ENCODE measurements around the gene CFAP46.

Gene CFAP46

GRCh38 chr10:132916421-132916841, 25.9 kb downstream of the CFAP46 start:
- H3K4me3 ChIP-seq (ENCODE audit: low read depth in 1 of 2, low read length in 1 of 2), result no peak overlapping the region
- no peaks in the 10 kb centered on the region for H3K36me3 ChIP-seq
- H3K27ac ChIP-seq, result no peak overlapping the region
- H3K9me3 ChIP-seq, result no peaks in the 10 kb centered on the region
- peaks cover 6% of the 10 kb centered on the region for H3K27me3 ChIP-seq
- no peak for TF ChIP-seq CTCF (IDR thresholded peaks at IDR 0.05)
- no peaks in the 10 kb centered on the region for H3K4me1 ChIP-seq (ENCODE audit: control insufficient read depth in 1 of 2, insufficient read depth in 1 of 2, low read depth in 1 of 2, low read length in 1 of 2)

DNA sequence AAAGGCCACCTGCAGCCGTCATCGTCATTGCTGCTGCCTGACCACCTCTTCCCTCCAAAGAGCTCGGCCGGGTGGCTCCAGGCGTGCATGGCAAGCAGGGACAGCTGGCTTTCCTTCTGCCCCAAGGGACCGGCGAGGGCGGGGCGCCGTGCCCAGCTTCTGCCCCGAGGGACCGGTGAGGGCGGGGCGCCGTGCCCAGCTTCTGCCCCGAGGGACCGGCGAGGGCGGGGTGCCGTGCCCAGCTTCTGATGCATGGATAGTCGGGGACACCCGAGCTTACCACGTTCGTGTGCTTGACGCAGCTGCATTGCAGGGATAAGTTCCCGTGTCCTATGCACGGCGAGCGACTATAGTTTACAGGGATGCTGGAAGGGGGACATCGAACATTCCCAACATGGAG, 27.0 kb downstream of the CFAP46 start:
- Histone ChIP-seq H3K4me3 (ENCODE audit: low read depth in 1 of 2, low read length in 1 of 2) (no peak overlapping the region), H3K27ac (no peak overlapping the region), H3K9me3 (no peaks in the 10 kb centered on the region), H3K27me3 (peaks cover 6% of the 10 kb centered on the region), H3K36me3 (no peaks in the 10 kb centered on the region), H3K4me1 (ENCODE audit: control insufficient read depth in 1 of 2, insufficient read depth in 1 of 2, low read depth in 1 of 2, low read length in 1 of 2) (no peaks in the 10 kb centered on the region)
- no peak for TF ChIP-seq CTCF (IDR thresholded peaks at IDR 0.05)

- Histone ChIP-seq H3K9me3 (no peaks in the 10 kb centered on the region), H3K4me3 (ENCODE audit: low read depth in 1 of 2, low read length in 1 of 2) (no peak overlapping the region), H3K27me3 (peaks cover 6% of the 10 kb centered on the region), H3K36me3 (no peaks in the 10 kb centered on the region), H3K4me1 (ENCODE audit: control insufficient read depth in 1 of 2, insufficient read depth in 1 of 2, low read depth in 1 of 2, low read length in 1 of 2) (no peaks in the 10 kb centered on the region), H3K27ac (no peak overlapping the region)
- TF ChIP-seq CTCF (IDR thresholded peaks at IDR 0.05), result no peak
Observed at GRCh38 chr10:132914732-132915131, 27.6 kb downstream of the CFAP46 start.

DNA sequence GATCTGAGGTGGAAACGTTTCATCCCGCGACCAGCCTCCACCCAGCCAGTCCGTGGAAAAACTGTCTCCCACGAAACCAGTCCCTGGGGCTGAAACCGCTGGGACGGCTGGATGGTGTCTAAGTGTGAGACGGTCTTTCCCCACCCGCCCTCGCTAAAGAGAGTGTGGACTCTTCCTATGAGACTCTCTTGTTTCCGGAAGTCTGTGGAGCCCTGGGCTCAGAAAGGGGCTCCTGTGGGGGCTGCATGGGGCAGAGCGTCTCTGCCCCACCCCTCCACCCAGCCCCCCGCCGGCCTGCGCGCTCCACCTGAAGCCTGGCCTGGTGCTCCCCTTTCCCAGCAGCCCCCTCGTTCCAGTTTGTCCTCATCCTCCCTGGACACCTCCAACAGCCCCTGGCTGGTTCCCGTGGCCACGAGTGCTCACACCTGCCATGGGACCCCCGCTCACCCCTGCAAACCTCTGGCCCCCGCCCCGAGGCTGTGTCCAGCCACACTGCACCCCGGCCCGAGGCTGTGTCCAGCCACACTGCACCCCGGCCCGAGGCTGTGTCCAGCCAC, 28.7 kb downstream of the CFAP46 start:
- Histone ChIP-seq H3K27ac (no peak overlapping the region), H3K36me3 (no peaks in the 10 kb centered on the region), H3K4me3 (ENCODE audit: low read depth in 1 of 2, low read length in 1 of 2) (no peak overlapping the region), H3K27me3 (peaks cover 6% of the 10 kb centered on the region), H3K4me1 (ENCODE audit: control insufficient read depth in 1 of 2, insufficient read depth in 1 of 2, low read depth in 1 of 2, low read length in 1 of 2) (no peaks in the 10 kb centered on the region), H3K9me3 (no peaks in the 10 kb centered on the region)
- no peak for TF ChIP-seq CTCF (IDR thresholded peaks at IDR 0.05)

DNA sequence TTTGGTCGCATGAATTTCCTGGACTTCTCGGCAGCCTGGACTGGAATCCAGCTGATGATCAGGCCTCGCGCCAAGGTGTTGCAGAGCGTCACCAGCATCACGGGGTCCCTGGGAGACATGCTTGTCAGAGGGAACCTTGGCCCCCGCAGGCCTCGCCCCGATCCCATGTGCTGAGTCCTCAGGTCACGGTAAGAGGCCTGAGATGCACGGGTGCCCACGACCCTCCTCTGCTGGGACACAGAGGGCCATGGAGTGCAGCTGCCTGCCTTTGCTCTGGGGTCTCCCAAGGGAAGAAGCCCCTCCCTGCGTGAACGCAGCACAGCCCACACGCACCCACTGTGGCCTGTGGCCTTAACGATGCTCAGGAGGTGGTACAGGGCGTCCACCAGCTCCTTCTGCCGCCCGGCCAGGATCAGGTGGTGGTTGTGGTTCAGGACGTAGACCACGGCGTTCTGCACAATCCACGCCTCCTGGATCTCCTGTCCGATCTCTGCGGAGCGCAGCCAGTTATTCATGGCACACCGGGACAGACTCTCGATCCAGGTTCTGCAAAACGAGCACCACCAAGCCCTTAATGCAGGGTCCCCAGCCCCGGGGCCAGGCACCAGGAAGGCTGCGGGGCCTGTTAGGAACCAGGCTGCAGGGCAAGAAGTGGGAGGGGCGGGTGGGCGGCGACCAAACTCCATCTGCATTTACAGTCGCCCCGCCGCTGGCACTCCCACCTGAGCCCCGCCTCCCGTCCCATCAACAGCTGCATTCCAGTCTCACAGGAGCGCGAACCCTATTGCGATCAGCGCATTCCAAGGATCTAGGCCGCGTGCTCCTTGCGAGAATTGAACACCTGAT, 29.4 kb downstream of the CFAP46 start:
- no peaks in the 10 kb centered on the region for H3K4me1 ChIP-seq (ENCODE audit: control insufficient read depth in 1 of 2, insufficient read depth in 1 of 2, low read depth in 1 of 2, low read length in 1 of 2)
- H3K36me3 ChIP-seq, result no peaks in the 10 kb centered on the region
- no peak overlapping the region for H3K27ac ChIP-seq
- TF ChIP-seq CTCF (IDR thresholded peaks at IDR 0.05), result no peak
- no peak overlapping the region for H3K4me3 ChIP-seq (ENCODE audit: low read depth in 1 of 2, low read length in 1 of 2)
- H3K9me3 ChIP-seq, result no peaks in the 10 kb centered on the region
- peaks cover 13% of the 10 kb centered on the region for H3K27me3 ChIP-seq

Measured in neutrophil (primary cell).